Thyroid gland (tissue), 4 donors: ENCODE measurements around the gene CYBB. TPM values are rescaled to one million over a fixed set of nuclear protein-coding genes. Genes with fewer than 3 reads are reported as not detected.

ENCODE experiments used
- DNase-seq, 2 donors: peaks; one replicate each; pipeline ENCODE4 v3.0.0-alpha.2; 2019
- H3K27ac ChIP-seq, 3 donors: fragments of 200-600 bp; sonication (generic); 1 replicate in 2 of 3; 2 replicates in 1 of 3; pipeline ENCODE4 v1.5.1; 2016 to 2019; ENCODE audit warnings: mild to moderate bottlenecking in 1 of 3, moderate library complexity in 1 of 3
- H3K27me3 ChIP-seq: fragments of 200-600 bp; sonication (generic); one replicate; pipeline ENCODE4 v1.5.1; 2019
- H3K36me3 ChIP-seq, 2 donors: fragments of 200-600 bp; sonication (generic); one replicate each; pipeline ENCODE4 v1.5.1; 2016 to 2019
- H3K4me1 ChIP-seq, 2 donors: fragments of 200-600 bp; sonication (generic); one replicate each; pipeline ENCODE4 v1.5.1; 2017 to 2019
- H3K4me3 ChIP-seq, 3 donors: fragments of 200-600 bp; sonication (generic); replicated peaks in 1 of 3; 1 replicate in 2 of 3; 2 replicates in 1 of 3; pipeline ENCODE4 v1.5.1; 2016; ENCODE audit warnings: mild to moderate bottlenecking in 1 of 3
- H3K9me3 ChIP-seq: fragments of 200-600 bp; sonication (generic); one replicate; pipeline ENCODE4 v1.5.1; 2017
- CTCF ChIP-seq, 6 experiments: fragments of 200-600 bp in 3 of 6; fragments of 450-650 bp in 3 of 6; sonication (generic) in 3 of 6; IDR thresholded peaks; one replicate each; pipeline ENCODE4 v1.5.1; 2016 to 2019; ENCODE audit warnings: antibody characterized with exemption in 6 of 6, mild to moderate bottlenecking in 2 of 6, inconsistent platforms in 1 of 6, moderate library complexity in 1 of 6
- POLR2A ChIP-seq, 2 donors: fragments of 450-650 bp; IDR thresholded peaks; one replicate each; pipeline ENCODE4 v1.6.1; 2017; ENCODE audit warnings: antibody characterized with exemption in 2 of 2, mild to moderate bottlenecking in 2 of 2, moderate library complexity in 1 of 2
- WGBS, 2 donors: methylation state at CpG; one replicate each; pipeline ENCODE4 v1.1.5; 2017; 5-methylcytosine and 5-hydroxymethylcytosine counted together
- intact Hi-C: fragments of 100-400 bp; cut with DNase I; formaldehyde crosslinking; loops from one replicate; pipeline ENCODE4 v1.15.1; 2023
- total RNA-seq, 4 donors: library from RNA; depleted of rRNA; stranded (reverse); fragments of >200 nt; gene quantifications; one replicate each; pipeline ENCODE4 v1.2.3, GENCODE V29; 2016

The CYBB gene
- total RNA-seq, 4 donors from 2014 or later, result 6.9 to 18.9 (median 10.9) TPM

GRCh38 chrX:37796310-37796709, 16.5 kb downstream of the CYBB start:
- TF ChIP-seq CTCF (IDR thresholded peaks at IDR 0.05) (no peak), POLR2A (IDR thresholded peaks at IDR 0.05) (no peak)

DNA sequence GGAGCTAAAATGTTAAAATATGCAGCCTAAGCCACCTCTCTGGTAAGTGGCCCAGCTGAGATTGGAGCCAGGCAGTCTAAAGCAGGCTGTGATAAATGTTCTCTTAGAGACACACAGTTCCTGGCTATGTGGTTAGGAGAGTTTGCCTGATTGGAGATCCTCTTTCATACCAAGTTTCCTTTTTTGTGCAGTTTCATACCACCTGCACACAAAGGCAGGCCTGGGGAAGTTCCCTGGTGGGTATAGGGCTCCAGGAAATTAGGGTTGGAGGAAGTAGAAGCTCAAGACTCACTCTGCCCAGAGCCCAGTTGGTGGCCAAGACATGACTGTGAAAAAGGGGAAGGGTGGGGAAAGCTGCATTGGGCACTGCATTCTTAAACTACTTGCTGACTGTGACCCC, 16.9 kb downstream of the CYBB start:
- intact Hi-C loops, result no loop called here
- Histone ChIP-seq H3K27me3 (no peaks in the 10 kb centered on the region), H3K4me3 (no peak overlapping the region), H3K36me3 (no peaks in the 10 kb centered on the region), H3K27ac (no peak overlapping the region), H3K9me3 (no peaks in the 10 kb centered on the region), H3K4me1 (no peaks in the 10 kb centered on the region)
- TF ChIP-seq CTCF (IDR thresholded peaks at IDR 0.05) (no peak), POLR2A (IDR thresholded peaks at IDR 0.05) (no peak)
- no peak for DNase-seq

More at GRCh38 chrX:37796310-37796709, 16.5 kb downstream of the CYBB start:
- intact Hi-C loops, result no loop called here
- Histone ChIP-seq H3K27me3 (no peaks in the 10 kb centered on the region), H3K27ac (no peak overlapping the region), H3K36me3 (no peaks in the 10 kb centered on the region), H3K9me3 (no peaks in the 10 kb centered on the region), H3K4me3 (no peak overlapping the region), H3K4me1 (no peaks in the 10 kb centered on the region)
- DNase-seq, result no peak

GRCh38 chrX:37799936-37800335, 20.1 kb downstream of the CYBB start:
- Histone ChIP-seq H3K36me3 (no peaks in the 10 kb centered on the region), H3K4me1 (no peaks in the 10 kb centered on the region), H3K27me3 (no peaks in the 10 kb centered on the region), H3K27ac (no peak overlapping the region), H3K4me3 (no peak overlapping the region), H3K9me3 (no peaks in the 10 kb centered on the region)
- 83 to 92% methylated on average over 2 of the region's 2 CpGs for WGBS, 2 donors
- DNase-seq, result no peak
- TF ChIP-seq POLR2A (IDR thresholded peaks at IDR 0.05) (no peak), CTCF (IDR thresholded peaks at IDR 0.05) (no peak)
- intact Hi-C loops, result no loop called here

GRCh38 chrX:37800717-37801116, 20.9 kb downstream of the CYBB start:
- no peaks in the 10 kb centered on the region for H3K9me3 ChIP-seq
- DNase-seq, result no peak
- no peaks in the 10 kb centered on the region for H3K27me3 ChIP-seq
- no peaks in the 10 kb centered on the region for H3K36me3 ChIP-seq
- intact Hi-C loops, result no loop called here
- TF ChIP-seq POLR2A (IDR thresholded peaks at IDR 0.05) (no peak), CTCF (IDR thresholded peaks at IDR 0.05) (no peak)
- no peaks in the 10 kb centered on the region for H3K4me1 ChIP-seq
- H3K27ac ChIP-seq, result no peak overlapping the region
- H3K4me3 ChIP-seq, result no peak overlapping the region

DNA sequence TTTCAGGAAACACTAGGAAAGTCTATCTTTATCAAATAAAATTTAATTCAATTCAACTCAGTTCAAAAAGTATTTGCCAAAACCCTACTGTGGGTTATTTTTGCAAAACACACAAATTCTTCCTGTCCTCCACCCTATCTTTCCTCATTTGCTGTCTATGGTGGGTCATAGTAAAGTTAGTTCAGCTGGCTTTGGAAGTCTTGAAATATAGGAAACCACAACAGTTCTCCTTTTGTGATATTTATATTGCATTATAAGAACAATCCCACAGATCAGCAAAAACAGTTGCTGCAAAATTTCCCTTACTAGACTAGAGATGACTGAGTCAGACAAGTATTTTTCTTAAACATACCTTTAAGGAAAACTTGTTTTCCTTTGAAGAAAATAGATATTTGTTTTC, 22.2 kb downstream of the CYBB start:
- H3K9me3 ChIP-seq, result no peaks in the 10 kb centered on the region
- no peak overlapping the region for H3K4me3 ChIP-seq
- no peaks in the 10 kb centered on the region for H3K4me1 ChIP-seq
- no peak overlapping the region for H3K27ac ChIP-seq
- DNase-seq, result no peak
- no peak for TF ChIP-seq POLR2A (IDR thresholded peaks at IDR 0.05)
- no peak for TF ChIP-seq CTCF (IDR thresholded peaks at IDR 0.05)
- H3K36me3 ChIP-seq, result no peaks in the 10 kb centered on the region
- intact Hi-C loops, result no loop called here
- H3K27me3 ChIP-seq, result no peaks in the 10 kb centered on the region
